Activated CD8-positive, alpha-beta memory T cell treated with anti-CD3 and anti-CD28 coated beads for 24 hours (primary cell): ENCODE measurements around the gene EMC10.
"Not testable (repeated sequence)": the region's sequence is repeated elsewhere in the genome, so short reads cannot be mapped to it uniquely, and the experiment has no call there.

Experiments
- DNase-seq: peaks from one replicate; pipeline ENCODE4 v3.0.0-alpha.2; 2020

Gene EMC10

DNA sequence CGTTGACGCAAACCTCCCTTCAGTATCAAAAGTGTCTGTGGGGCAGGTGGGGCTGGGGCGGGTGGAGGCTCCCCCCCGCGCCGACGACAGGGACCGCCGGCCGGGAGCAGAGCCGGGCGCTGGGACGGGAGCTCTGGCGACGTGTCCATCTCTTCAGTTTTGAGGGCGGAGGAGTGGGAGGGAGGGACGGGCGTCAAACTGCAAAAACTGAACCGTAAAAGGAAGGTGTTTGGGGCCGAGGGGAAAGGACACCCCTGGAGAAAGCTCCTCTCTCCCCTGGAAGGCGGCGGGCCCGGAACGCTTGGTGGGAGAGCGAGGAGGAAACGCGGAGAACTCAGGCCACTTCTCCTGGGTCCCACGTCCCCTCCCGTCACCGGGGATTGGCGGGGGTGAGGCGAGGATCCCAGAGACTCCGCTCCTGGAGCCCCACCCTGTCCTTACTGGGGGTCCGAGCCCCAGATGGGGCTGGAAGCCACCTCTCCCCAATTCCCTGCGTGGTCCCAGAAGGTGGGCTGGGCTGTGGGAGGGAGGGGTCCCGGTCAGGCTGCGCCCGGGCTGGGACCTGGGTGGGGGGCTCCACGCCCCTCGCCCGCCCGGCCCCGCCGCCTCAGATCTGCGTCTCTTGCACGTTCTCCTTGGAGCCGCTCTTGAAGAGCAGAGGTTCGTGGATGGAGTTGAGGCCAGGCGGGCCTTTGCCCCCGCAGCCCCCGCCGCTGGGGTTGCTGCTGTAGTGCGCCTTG is 40.8 kb downstream of the EMC10 start:
- no peak for DNase-seq

GRCh38 chr19:50517704-50518075 is 41.4 kb downstream of the EMC10 start:
- DNase-seq: no peak

DNA sequence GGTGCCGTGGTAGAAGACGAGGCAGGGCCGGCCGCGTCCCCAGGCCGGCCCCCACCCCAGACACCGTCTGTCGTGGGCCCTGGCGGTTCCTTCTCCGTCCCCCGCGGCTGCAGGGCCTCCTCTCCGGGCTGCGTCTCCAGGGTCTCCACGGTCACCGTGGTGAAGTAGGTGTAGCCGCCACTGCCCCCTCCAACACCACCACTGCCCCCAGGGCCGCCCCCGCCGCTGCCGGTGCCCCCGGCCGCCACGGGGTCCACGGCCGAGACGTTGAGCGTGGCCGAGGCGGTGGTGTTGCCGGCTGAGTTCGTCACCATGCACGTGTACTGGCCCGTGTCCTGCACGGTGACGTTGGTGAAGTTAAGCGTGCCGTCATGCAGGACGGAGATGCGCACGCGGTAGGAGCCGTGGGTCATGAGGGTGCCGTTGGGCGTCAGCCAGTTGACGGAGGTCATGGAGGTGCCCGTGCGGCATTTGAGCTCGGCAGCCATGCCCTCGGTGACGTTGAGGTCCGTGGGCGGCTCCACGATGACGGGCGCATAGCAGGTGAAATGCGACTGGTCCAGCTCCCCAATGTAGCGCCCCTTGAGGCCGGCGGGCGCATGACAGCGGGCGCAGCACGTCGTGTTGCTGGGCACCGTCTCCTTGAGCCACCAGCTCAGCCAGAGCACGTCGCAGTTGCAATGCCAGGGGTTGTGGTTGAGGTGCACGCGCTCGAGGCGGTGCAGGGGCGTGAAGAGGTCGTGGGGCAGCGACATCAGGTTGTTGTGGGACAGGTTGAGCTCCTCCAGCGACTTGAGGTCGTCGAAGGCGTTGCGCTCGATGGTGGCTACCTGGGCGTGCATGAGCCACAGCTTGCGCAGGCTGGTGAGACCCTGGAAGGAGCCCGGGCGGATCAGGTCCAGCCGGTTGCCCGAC is 42.0 kb downstream of the EMC10 start:
- DNase-seq: no peak

GRCh38 chr19:50519006-50519575 is 42.8 kb downstream of the EMC10 start:
- no peak for DNase-seq

DNA sequence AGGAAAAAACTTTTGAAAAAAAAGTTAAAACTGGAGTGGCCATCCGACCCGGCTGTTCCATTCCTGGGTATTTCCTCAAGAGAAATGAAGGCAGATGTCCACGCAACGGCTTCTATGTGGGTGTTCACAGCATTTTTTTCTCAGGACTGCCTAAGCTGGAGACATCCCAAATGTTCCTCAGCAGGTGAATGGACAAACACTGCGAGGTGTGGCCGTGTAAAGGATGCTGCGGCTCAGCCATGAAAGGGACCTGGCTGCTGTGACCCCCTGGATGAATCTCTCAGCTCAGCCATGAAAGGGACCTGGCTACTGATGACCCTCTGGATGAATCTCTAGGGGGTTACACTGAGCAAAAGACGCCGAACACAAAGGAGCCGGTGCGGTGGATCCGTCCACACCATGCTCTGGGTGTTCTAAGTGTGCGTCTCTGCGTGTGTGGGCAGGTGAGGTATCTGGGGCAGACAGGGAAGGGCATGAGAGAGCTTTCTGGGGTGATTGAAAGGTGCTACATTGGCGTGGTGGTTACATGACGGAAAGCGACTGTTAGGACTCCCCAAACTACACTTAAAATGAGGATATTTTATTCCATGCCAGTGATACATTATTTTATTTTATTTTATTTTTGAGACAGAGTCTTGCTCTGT is 44.6 kb downstream of the EMC10 start:
- DNase-seq: no peak

- no peak for DNase-seq
These were observed 46.6 kb downstream of the EMC10 start for GRCh38 chr19:50522881-50523280.

DNA sequence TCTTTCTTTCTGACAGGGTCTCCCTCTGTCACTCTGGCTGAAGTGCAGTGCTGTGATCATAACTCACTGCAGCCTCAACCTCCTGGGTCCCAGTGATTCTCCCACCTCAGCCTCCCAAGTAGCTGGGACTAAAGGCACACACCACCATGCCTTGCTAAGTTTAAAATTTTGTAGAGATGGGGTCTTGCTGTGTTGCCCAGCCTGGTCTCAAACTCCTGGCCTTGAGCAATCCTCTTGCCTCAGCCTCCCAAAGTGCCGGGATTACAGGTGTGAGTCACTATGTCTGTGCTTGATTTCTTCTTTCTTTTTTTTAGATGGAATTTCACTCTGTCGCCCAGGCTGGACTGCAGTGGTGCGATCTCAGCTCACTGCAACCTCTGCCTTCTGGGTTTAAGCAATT is 51.7 kb downstream of the EMC10 start:
- DNase-seq: not testable (repeated sequence)

GRCh38 chr19:50531171-50531612 is 54.9 kb downstream of the EMC10 start:
- DNase-seq: no peak

DNA sequence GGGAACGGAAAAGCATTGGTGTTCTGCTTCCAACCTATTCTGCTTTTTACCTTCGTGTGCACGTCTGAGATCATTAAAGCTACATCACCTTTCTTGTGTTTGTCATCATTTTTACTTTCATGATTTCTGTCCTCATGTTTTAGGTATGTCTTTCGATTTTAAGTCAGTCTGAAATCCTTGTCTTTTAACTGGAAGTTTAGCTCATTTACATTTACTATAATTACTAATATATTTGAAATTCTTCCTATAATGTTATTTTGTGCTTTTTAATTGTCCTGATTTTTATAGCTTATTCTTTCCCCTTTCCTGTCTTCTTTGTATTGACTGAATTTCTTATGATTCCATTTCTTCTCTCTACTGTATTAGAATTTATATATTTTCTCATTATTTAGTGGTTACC is 56.6 kb downstream of the EMC10 start:
- no peak for DNase-seq

DNA sequence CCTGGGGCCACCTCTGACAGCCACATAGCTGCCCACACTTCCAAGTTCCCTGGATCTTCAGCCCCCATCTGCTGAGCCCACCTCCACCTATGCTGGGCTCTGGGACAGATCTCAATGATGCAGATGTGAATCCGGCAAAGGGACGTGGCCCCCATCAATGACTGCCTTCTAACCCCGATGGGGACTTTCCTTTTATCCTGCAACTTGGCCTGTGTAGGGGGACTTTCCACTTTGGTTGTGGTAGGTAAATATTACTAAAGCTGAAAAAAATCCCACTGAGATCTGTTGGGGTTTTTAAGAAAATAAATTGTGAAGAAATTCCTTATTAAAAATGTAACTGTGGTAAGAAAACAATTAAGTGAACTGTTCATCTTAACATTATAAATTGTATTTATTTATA is 58.2 kb downstream of the EMC10 start:
- no peak for DNase-seq

- no peak for DNase-seq
These were observed 59.4 kb downstream of the EMC10 start for GRCh38 chr19:50535672-50536187.

- no peak for DNase-seq
These were observed 60.5 kb downstream of the EMC10 start for GRCh38 chr19:50536662-50537305.

DNA sequence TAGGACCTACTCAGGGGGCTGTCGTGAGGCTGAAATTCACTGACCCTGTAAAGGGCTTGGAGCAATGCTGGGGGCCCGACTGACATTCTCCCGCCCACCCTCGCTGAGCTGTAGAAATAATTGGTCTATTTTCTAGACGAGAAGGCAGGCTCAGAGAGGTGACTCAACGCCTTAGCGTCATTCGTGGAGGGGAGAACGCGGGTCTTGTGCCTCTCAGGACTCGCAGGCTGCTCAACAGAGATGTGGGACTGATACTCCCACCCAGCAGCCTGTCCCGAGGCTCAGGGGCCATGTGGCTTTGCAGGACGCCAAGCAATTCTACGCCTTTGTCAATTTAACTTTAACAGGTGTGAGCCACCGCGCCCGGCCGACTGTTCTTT is 61.0 kb downstream of the EMC10 start:
- no peak for DNase-seq

DNA sequence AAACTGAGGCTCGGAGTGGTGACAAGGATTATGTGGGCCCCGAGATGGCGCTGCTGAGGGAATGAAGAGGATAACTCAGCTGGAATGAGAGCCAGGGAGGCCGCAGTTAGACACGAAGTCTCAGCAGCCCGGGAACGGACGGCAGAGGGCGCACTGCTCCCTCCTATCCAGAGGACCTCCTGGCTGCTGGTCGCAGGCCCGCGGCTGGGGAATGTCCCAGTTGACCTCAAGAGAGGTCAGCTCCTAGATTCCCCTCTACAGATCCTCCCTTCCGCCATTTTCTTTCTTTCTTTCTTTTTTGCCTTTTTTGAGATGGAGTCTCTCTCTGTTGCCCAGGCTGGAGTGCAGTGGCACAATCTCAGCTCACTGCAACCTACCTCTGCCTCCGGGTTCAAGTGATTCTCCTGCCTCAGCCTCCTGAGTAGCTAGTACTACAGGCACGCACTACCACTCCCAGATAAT is 61.5 kb downstream of the EMC10 start:
- DNase-seq: peak; percentile 83
